NOMO-1 treated with dmso at 0.1 percent for 144 hours (cell line): Measurements from ENCODE around the gene BUB3.

ENCODE experiments used
- DNase-seq: peaks from one replicate; lab custom pipeline; 2025; ENCODE audit not compliant: unreplicated experiment; lab: John Stamatoyannopoulos, UW

BUB3 gene

GRCh38 chr10:123202506-123202905 is 48.3 kb downstream of the BUB3 start:
- no peak for DNase-seq

DNA sequence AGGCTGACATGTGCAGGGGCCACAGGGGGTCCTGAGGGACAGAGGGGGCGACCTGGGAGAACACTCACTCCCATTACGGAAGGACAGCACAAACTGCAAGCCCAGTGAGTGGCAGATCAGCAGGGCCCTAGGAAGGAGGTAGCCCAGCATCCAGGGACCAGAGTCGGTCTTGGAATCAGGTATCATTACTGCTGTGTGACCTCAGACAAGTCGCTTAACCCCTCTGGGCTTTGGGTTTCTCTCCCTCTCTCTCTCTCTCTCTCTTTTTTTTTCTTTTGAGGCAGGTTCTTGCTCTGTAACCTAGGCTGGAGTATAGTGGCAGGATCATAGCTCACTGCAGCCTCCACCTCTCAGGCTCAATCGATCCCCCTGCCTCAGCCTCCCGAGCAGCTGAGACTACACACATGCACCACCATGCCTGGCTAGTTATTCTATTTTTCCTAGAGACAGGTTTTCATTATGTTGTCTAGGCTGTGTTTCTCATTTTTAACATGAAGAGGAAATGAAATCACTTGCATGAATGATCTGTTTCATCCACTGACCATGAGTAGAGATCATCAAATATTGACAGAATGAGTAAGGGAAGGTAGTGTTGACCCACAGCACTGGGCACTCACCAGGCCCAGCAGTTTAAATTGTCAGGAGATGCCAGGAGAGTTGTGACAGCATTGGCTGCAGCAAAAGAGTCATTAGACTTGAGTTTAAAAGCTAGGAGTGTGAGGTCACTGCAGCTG is 49.4 kb downstream of the BUB3 start:
- DNase-seq, result no peak

GRCh38 chr10:123204127-123204461 is 49.9 kb downstream of the BUB3 start:
- DNase-seq, result no peak

DNA sequence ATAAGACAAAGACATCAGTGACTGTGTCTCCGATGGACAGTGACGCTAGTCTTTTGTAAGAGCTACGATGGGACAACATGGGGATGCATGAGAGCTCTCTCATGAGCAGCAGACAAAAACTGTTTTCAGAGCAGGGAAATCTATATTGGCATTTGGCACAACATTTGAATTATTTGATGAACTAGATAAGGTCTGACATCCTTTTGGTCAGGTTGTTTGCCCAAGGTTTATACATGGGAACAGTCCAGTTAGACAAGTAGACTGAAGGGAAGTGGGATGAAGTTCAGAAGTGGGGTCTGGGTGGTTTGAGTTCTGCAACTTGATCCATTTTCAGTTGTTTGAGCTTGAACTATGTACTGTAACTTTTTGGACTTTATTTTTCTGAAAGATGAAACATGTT is 50.8 kb downstream of the BUB3 start:
- DNase-seq, result no peak

DNA sequence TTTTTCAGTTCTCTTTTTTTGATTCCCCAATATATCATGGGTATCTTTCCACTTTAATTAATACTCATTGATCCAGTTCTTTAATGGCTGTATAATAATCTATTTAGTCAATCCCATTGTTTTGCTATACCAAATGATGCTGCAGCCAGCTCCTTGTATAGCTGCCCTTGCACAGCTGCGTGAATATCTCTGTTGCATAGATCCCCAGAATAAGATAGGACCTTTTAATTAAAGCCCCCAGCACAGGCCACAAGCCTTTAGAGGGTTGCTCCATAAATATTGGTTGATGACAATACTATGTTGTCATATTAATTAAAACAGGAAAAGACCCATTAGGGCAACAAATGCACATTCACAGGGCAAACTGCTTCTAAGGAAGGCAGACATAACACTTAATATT is 57.9 kb downstream of the BUB3 start:
- DNase-seq, result no peak

DNA sequence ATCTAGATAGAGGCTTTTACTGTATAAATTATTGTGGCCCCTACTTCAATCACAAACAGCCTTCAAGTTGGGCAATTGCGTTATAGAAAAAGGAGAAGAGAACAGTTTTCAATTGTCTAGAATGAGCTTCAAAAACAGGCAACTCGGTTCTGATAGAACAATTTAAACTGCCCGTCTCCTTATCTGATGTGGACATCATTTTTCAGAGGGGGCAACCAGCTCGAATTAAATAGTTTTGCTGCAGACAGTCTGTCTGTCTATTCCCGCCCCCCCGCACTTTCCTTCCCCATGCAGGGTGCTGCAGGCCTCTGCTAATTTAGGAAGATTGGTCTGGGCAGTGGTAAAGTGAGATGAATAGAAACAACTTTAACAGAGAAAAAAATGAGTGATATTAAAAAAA is 58.4 kb downstream of the BUB3 start:
- DNase-seq, result no peak

GRCh38 chr10:123213192-123213591 is 59.0 kb downstream of the BUB3 start:
- DNase-seq, result no peak
